Naive thymus-derived CD8-positive, alpha-beta T cell (primary cell): ENCODE results near the gene ADAT3. TPM values are rescaled to one million over a fixed set of nuclear protein-coding genes. Genes with fewer than 3 reads are reported as not detected.

Source experiments
- ATAC-seq, 2 donors: fragments of 150-1000 bp; cut with Tn5 transposase in 1 of 2; sonication (Bioruptor Pico), chemical (Tn5 transposase) in 1 of 2; 1 replicate in 1 of 2; 2 replicates in 1 of 2; pipeline ENCODE4 v1.10.0; 2021; ENCODE audit warnings: mild to moderate bottlenecking in 2 of 2, moderate library complexity in 2 of 2
- POLR2A ChIA-PET: fragments of 350-600 bp; sonication (Branson Sonifier 250); formaldehyde crosslinking; loops from one replicate; lab custom pipeline; 2021; ENCODE audit warnings: antibody characterized with exemption; lab: Charles Lee
- DNase-seq, 10 donors: peaks; one replicate each; pipeline versions ENCODE4 v3.0.0 to v3.0.0-alpha.2; 2020 to 2022
- H3K27ac Mint-ChIP-seq, 10 donors: one replicate each; pipeline ENCODE4 v1.8.0; 2020 to 2022; ENCODE audit warnings: mild to moderate bottlenecking in 10 of 10, mixed read lengths in 10 of 10, moderate library complexity in 4 of 10, inconsistent platforms in 1 of 10
- H3K27me3 Mint-ChIP-seq, 5 donors: one replicate each; pipeline ENCODE4 v1.8.0; 2021 to 2022; ENCODE audit warnings: mixed read lengths in 5 of 5
- H3K36me3 Mint-ChIP-seq, 3 donors: one replicate each; pipeline ENCODE4 v1.8.0; 2020 to 2022; ENCODE audit warnings: mixed read lengths in 3 of 3, mild to moderate bottlenecking in 2 of 3, inconsistent platforms in 1 of 3
- H3K4me1 Mint-ChIP-seq, 4 donors: one replicate each; pipeline ENCODE4 v1.8.0; 2021 to 2022; ENCODE audit warnings: mixed read lengths in 4 of 4
- H3K4me3 Mint-ChIP-seq, 10 donors: one replicate each; pipeline ENCODE4 v1.8.0; 2020 to 2022; ENCODE audit warnings: mild to moderate bottlenecking in 10 of 10, mixed read lengths in 10 of 10, moderate library complexity in 6 of 10, inconsistent platforms in 1 of 10
- H3K9me3 Mint-ChIP-seq, 9 donors: one replicate each; pipeline ENCODE4 v1.8.0; 2020 to 2022; ENCODE audit warnings: mixed read lengths in 9 of 9, mild to moderate bottlenecking in 3 of 9, inconsistent platforms in 1 of 9, moderate library complexity in 1 of 9
- polyA plus RNA-seq, 3 donors: library from polyadenylated mRNA; unstranded; fragments of 300-500 nt; fragmentation: Illumina TruSeq; gene quantifications; one replicate each; pipeline ENCODE4 v1.2.3, GENCODE V29; 2021
- total RNA-seq, 8 experiments: library from RNA in 2 of 8; stranded (reverse) in 2 of 8; gene quantifications; one replicate each; pipeline ENCODE4 v1.2.3 and lab custom pipeline; 2021 to 2026

ADAT3 gene
- total and polyA plus RNA-seq, 5 experiments from 2014 or later, result 1.9 to 4.5 (median 3.6) TPM

DNA sequence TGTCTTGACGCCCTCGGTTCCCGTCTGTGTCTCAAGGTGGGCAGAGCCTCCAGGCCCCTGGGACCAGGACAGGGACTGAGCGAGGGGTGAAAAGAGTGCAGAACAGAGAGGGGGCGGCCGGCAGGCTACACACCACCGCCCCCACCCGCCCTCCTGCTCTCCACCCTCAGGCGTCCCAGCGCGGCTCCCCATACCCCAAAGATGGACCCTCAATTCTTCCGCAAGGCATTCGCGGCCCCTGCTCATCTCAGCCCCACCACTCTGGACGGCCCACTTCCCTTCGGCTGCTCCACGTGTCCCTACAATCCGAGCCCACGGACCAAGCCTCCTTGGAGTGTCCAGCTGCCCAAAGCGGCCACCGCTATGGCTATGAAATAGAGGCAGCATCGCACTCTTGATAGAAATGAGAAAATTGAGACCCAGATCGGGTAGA lies 43.6 kb upstream of the ADAT3 start:
- POLR2A ChIA-PET, result interaction anchor here (1.4 to 1.6 kb wide), 4 partner anchors 10 to 80 kb away, joined by 3 to 6 read pairs (median 3); partner anchors contain the start of gene CSNK1G2
- Mint-ChIP-seq H3K9me3 (peaks cover 0 to 2% (median 0%) of the 10 kb centered on the region in 9 donors), H3K36me3 (no peaks in the 10 kb centered on the region), H3K4me3 (peak overlapping the region; percentile 91 to 99 (median 94)), H3K27ac (peak overlapping the region; percentile 84 to 99 (median 97)), H3K4me1 (peaks cover 20 to 47% (median 47%) of the 10 kb centered on the region in 4 donors), H3K27me3 (no peaks in the 10 kb centered on the region)
- ATAC-seq, result no peak
- peak in 1 of 10 donors; percentile 7 for DNase-seq

DNA sequence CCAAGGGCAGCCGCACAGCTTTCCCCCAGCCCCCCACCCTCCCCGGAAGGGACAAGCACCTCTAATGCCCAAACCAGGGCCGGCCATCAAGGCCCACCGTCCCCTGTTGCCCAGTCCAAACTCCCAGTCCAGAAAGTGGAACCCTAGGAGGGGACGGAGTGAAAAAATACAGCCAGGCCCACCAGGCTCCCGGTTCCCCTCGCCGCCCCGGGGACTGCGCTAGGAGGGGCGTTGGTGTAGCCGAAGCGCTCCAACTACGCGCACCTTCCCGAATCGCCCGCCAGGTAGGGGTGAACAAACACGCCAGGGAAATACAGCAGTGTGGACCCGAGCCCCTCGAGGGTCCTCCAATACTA lies 43.2 kb upstream of the ADAT3 start:
- H3K27ac Mint-ChIP-seq, result peak overlapping the region; percentile 84 to 99 (median 97)

DNA sequence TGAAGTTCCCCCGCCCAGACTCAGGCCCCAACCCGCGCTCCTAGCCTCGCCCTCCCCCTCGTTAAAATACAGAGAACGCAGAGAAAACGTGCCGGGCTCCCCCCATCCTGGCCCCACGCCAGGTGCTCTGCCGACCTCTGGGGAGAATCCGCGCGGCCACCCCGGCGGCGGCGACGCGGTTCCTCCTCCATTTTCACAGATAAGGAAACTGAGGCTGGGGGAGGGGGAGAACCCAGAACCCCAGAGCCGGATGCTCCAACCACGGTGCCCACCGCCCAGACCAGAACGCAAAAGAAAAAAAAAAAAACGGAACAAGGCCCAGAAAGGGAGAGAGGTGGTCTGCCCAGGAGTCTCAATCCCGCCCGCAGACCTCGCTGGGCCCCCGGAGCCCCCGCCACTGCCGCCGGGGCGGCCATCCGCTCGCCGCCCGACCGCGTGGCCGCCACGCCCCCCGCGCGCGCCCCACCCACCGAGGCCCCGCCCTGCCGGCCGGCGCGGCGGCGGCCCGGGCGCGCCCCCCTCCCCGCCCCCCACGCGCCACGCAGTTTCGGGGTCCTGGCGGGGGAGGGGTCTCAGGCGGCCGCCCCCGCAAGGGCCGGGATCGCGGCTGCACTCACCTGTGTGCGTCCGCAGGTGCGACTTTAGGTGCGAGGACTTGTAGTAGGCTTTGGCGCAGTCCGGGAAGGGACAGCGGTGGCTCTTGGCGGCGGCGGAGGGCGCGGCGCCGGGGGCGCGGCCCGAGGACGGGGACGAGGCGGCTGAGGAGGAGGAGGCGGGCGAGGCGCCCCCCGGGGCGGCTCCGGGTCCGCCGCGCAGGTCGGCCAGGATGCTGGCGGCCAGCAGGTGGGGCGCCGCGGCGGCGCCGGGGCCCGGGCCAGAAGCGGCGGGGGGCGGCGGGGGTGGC lies 42.5 kb upstream of the ADAT3 start:
- Mint-ChIP-seq H3K4me1 (peaks cover 20 to 50% (median 48%) of the 10 kb centered on the region in 4 donors), H3K27me3 (no peaks in the 10 kb centered on the region), H3K27ac (peak overlapping the region; percentile 84 to 99 (median 97)), H3K4me3 (peak overlapping the region; percentile 91 to 99 (median 94)), H3K9me3 (peaks cover 0 to 2% (median 0%) of the 10 kb centered on the region in 9 donors), H3K36me3 (no peaks in the 10 kb centered on the region)
- ATAC-seq (peak; percentile 1 to 8), DNase-seq (peak; percentile 48 to 84 (median 68))
- POLR2A ChIA-PET, result interaction anchor here (1.5 to 1.6 kb wide), 2 partner anchors 12 to 79 kb away, joined by 3 read pairs; partner anchors contain the start of gene CSNK1G2

More for the DNA sequence above, 43.2 kb upstream of the ADAT3 start:
- peaks cover 0 to 2% (median 0%) of the 10 kb centered on the region in 9 donors for H3K9me3 Mint-ChIP-seq
- H3K4me3 Mint-ChIP-seq, result peak overlapping the region; percentile 91 to 99 (median 94)
- POLR2A ChIA-PET, result interaction anchor here (1.4 to 1.6 kb wide), 4 partner anchors 10 to 79 kb away, joined by 3 to 6 read pairs (median 3); partner anchors contain the start of gene CSNK1G2
- peaks cover 20 to 49% (median 47%) of the 10 kb centered on the region in 4 donors for H3K4me1 Mint-ChIP-seq
- no peaks in the 10 kb centered on the region for H3K36me3 Mint-ChIP-seq
- no peaks in the 10 kb centered on the region for H3K27me3 Mint-ChIP-seq
- peak in 1 of 2 donors; percentile 1 for ATAC-seq
- peak in 3 of 10 donors; percentile 11 to 63 (median 44) for DNase-seq

DNA sequence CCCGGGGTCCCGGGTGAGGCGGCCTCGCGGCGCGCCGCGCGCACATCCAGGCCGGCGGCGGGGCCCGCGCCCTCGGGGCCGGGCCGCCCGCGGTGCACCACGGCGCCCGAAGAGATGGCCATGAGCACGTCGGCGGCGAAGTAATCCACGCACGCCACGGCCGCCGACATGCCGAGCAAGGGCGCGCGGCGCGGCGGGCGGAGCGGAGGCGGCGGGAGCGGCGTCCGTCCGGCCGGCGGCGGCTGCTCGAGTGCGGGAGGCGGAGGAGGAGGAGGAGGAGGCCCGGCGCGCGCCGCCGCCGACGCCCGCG lies 41.9 kb upstream of the ADAT3 start, which contains the start of gene KLF16:
KLF16 (minus strand) TSS at position 252 of the 310 bp plus-strand sequence; CDS start at position 170, 82 bp downstream.
- no peak for DNase-seq
- Mint-ChIP-seq H3K36me3 (peaks cover 0 to 3% (median 0%) of the 10 kb centered on the region in 3 donors), H3K27me3 (no peaks in the 10 kb centered on the region), H3K27ac (peak within 1 kb of the TSS; percentile 84 to 99 (median 97)), H3K4me1 (peaks cover 21 to 48% (median 47%) of the 10 kb centered on the region in 4 donors), H3K9me3 (peaks cover 0 to 2% (median 0%) of the 10 kb centered on the region in 9 donors), H3K4me3 (peak within 1 kb of the TSS; percentile 91 to 99 (median 94))
- ATAC-seq, result peak; percentile 1 to 4
- POLR2A ChIA-PET, result interaction anchor here (1.9 kb wide), 1 partner anchor 34 kb away, joined by 16 read pairs; no protein-coding TSS in a partner anchor

DNA sequence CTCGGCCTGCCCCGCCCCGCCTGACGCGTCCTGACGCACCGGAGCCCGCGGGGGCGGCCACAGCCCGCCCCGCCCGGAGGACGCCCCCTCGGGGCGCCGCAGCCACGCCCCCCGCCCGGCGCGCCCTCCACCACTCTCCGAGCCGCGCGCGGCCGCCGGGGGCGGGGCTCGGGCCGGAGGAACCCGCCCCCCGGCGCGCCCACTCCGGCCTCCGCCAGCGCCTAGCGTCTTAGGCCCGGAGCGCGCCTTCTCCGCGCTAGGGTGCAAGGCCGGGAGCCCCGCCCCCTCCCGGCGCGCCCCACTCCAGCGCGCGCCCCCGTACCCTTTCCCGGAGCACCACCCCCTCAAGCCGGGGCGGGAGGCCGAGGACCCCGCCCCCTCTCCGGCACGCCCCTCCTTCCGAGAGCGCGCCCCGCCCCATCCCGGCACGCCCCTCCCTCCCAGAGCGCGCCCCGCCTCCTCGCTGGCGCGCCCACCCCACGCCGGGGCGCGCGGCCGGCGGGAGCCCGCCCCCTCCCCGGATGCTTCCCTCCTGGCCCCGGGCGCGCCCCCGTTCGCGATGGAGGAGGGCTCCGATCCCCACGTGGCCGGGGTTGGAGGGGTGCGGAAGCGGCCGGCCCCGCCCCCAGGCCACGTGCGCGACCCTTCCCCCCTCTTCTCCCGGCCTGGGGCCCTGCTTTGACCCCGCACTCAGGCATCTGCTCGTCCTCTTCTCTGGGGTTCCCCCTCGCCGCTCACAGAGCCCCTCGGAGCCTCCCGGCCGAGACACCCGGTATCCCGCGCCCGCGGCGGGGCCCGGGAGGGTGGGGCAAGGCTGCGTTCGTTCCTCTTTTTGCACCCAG lies 41.3 kb upstream of the ADAT3 start:
- peak overlapping the region; percentile 75 to 88 (median 78) for H3K4me3 Mint-ChIP-seq
- DNase-seq (peak; percentile 88 to 98 (median 94)), ATAC-seq (peak; percentile 59 to 71)
- peaks cover 0 to 2% (median 0%) of the 10 kb centered on the region in 9 donors for H3K9me3 Mint-ChIP-seq
- POLR2A ChIA-PET, result interaction anchor here (0.6 to 1.9 kb wide), 14 partner anchors 8 to 396 kb away, joined by 3 to 30 read pairs (median 5); partner anchors contain the start of gene ABHD17A
- peak overlapping the region; percentile 16 to 92 (median 85) for H3K27ac Mint-ChIP-seq
- H3K4me1 Mint-ChIP-seq, result peaks cover 20 to 45% (median 44%) of the 10 kb centered on the region in 4 donors
- peaks cover 0 to 3% (median 1%) of the 10 kb centered on the region in 3 donors for H3K36me3 Mint-ChIP-seq
- H3K27me3 Mint-ChIP-seq, result no peaks in the 10 kb centered on the region

DNA sequence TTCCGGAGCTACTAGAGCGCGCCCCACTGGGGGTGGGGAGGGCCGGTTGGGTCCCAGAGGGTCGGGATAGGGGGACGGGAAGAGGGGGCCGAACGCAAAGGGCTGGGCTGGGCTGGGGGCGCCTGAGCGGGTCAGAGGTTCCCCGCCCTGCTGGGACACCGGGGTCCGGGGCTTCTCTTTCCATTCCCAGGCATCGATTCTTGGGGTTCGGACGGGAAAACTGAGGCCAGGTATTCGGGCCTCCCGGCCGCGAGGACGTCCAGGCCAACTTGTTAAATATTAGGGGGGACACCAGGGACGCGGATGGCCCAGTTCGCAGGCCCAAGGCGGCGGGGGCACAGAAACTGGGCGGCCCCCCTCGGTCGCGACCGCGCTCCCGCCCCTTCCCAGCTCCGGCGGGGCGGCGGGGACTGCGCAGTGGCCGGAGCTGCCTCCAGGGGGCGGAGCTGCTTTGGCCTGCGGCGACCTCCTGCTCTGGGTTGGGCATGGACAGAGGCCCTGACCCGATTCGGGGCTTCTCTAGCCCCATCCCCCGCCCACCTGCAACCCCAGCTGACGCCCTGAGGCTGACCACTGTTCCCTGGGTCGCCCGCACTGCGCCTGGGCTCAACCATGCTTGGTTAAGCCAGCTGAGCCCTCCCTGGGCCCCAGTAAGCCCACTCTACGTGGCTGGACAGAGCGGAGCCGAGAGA lies 40.6 kb upstream of the ADAT3 start:
- peak in 1 of 2 donors; percentile 7 for ATAC-seq
- Mint-ChIP-seq H3K27me3 (no peaks in the 10 kb centered on the region), H3K9me3 (peaks cover 0 to 2% (median 0%) of the 10 kb centered on the region in 9 donors), H3K27ac (peak overlapping the region; percentile 16 to 92 (median 85)), H3K36me3 (peaks cover 0 to 5% (median 2%) of the 10 kb centered on the region in 3 donors), H3K4me1 (peaks cover 15 to 45% (median 41%) of the 10 kb centered on the region in 4 donors), H3K4me3 (peak overlapping the region; percentile 75 to 88 (median 78))
- POLR2A ChIA-PET, result interaction anchor here (0.6 to 1.9 kb wide), 16 partner anchors 8 to 395 kb away, joined by 3 to 30 read pairs (median 5); partner anchors contain the start of gene ABHD17A
- peak in 5 of 10 donors; percentile 30 to 69 (median 50) for DNase-seq

DNA sequence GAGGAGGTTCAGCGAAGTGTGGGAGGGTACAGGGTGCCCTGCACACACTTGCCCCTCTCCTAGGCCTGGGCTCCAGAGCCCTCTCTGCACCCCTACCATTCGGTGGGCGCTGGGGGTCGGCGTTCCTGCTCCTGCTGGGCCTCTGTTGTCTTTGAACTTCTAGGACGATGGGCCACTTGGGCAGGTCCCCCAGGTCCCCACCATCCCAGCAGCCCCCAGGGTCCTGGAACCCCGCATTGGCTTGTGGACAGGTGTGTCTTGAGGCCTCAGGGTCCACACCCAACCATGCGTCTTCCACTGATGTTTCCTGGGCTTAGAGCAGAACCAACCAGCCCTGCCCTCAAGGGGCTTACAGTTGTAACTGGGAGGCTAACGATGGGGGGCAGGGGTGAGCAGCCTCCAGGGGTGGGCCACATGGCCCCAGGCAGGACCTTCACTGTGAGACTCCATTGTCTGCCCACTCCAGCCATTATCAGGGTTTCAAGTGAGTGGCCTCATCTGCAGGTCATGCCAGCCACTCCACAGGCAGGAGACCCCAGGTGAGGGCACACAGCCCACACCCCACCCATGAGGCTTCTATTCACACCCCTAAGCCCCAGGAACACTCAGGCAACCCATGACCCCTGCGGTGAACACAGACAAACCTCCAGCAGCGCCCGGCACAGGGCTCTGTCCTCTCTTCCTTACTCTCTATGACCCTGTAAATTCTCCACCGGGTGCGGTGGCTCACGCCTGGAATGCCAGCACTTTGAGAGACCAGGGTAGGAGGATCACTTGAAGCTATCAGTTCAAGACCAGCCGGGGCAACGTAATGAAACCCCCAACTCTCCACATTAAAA lies 39.8 kb upstream of the ADAT3 start:
- Mint-ChIP-seq H3K36me3 (peaks cover 0 to 9% (median 2%) of the 10 kb centered on the region in 3 donors), H3K4me1 (peaks cover 15 to 44% (median 38%) of the 10 kb centered on the region in 4 donors), H3K4me3 (peak overlapping the region; percentile 39 to 86 (median 62)), H3K9me3 (peaks cover 0 to 2% (median 0%) of the 10 kb centered on the region in 9 donors), H3K27ac (peak overlapping the region; percentile 59 to 87 (median 74)), H3K27me3 (no peaks in the 10 kb centered on the region)
- ATAC-seq (no peak), DNase-seq (no peak)
- POLR2A ChIA-PET, result interaction anchor here (0.6 to 1.9 kb wide), 14 partner anchors 9 to 215 kb away, joined by 3 to 30 read pairs (median 6); partner anchors contain the start of gene ABHD17A

DNA sequence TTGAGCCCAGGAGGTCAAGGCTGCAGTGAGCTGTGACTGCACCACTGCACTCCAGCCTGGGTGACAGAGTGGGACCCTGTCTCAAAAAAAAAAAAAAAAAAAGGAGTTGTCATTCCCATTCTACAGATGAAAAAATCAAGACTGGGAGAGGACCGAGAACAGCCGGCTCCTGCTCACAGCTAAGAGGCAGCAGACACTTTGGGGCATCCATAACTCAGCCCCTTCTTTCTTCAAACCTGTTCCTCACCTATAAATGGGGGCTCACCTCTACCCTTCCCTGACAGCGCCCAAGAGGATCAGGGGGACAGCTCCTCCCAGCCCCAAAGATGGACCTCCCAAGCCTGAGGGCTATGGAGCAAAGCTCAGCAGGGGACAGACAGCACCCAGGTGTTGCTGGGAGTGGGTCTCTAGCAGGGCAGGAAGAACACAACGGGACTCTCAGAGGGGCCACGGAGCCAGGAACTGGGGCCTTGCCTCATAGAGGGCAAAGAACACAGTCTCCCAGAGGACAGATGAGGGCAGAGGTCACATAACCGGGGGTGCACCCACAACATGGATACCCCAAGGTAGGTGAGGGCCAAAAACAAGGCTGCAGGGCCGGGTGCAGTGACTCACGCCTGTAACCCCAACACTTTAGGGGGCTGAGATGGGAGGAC lies 38.4 kb upstream of the ADAT3 start:
- POLR2A ChIA-PET, result interaction anchor here (0.5 to 1.8 kb wide), 5 partner anchors 8 to 818 kb away, joined by 3 to 7 read pairs (median 5); no protein-coding TSS in a partner anchor
- no peak for ATAC-seq
- Mint-ChIP-seq H3K9me3 (no peaks in the 10 kb centered on the region), H3K4me1 (peaks cover 9 to 39% (median 28%) of the 10 kb centered on the region in 4 donors), H3K36me3 (peaks cover 0 to 15% (median 2%) of the 10 kb centered on the region in 3 donors), H3K4me3 (peak overlapping the region in 2 of 10 donors; percentile 65 to 77), H3K27me3 (no peaks in the 10 kb centered on the region), H3K27ac (peak overlapping the region in 6 of 10 donors; percentile 25 to 79 (median 52))
- no peak for DNase-seq

DNA sequence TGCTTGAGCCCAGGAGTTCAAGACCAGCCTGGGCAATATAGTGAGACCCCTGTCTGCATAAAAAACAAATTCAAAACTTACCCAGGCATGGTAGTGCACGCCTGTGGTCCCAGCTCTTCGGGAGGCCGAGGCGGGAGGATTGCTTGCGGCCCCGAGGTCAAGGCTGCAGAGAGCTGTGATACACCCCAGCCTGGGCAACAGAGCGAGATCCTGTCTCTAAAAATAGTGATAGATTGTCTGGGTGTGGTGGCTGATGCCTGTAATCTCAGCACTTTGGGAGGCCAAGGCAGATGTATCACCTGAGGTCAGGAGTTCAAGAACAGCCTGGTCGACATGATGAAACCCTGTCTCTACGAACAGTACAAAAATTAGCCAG lies 37.9 kb upstream of the ADAT3 start:
- no peak for ATAC-seq
- H3K4me1 Mint-ChIP-seq, result peaks cover 7 to 40% (median 26%) of the 10 kb centered on the region in 4 donors
- no peak for DNase-seq
- H3K27ac Mint-ChIP-seq, result peak overlapping the region in 8 of 10 donors; percentile 8 to 85 (median 53)
- H3K9me3 Mint-ChIP-seq, result no peaks in the 10 kb centered on the region
- peak overlapping the region in 2 of 10 donors; percentile 22 to 66 for H3K4me3 Mint-ChIP-seq
- POLR2A ChIA-PET, result interaction anchor here (0.8 to 1.8 kb wide), 2 partner anchors 14 to 30 kb away, joined by 5 to 6 read pairs; no protein-coding TSS in a partner anchor
- H3K36me3 Mint-ChIP-seq, result peaks cover 0 to 15% (median 2%) of the 10 kb centered on the region in 3 donors
- H3K27me3 Mint-ChIP-seq, result no peaks in the 10 kb centered on the region

DNA sequence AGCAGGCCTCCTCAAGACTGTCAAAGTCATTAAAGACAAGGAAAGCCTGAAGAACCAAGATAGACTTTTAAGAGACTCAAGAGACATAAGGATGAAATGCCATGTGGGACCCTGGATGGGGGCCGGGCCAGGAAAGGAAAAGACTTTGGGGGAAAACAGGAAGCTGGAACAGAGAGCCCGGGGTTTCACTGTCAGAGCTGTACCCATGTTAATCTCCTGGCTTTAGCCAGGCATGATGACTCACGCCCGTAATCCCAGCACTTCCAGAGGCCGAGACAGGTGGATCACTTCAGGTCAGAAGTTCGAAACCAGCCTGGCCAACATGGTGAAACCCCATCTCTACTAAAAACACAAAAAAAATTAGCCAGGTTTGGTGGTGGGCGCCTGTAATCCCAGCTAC lies 36.2 kb upstream of the ADAT3 start:
- Mint-ChIP-seq H3K4me1 (peaks cover 7 to 50% (median 36%) of the 10 kb centered on the region in 4 donors), H3K27ac (peak overlapping the region in 5 of 10 donors; percentile 11 to 69 (median 15)), H3K27me3 (no peaks in the 10 kb centered on the region), H3K4me3 (no peak overlapping the region), H3K9me3 (no peaks in the 10 kb centered on the region), H3K36me3 (peaks cover 0 to 16% (median 2%) of the 10 kb centered on the region in 3 donors)
- no peak for DNase-seq
- POLR2A ChIA-PET, result interaction anchor here (0.7 to 1.2 kb wide), 5 partner anchors 20 to 1051 kb away, joined by 3 to 12 read pairs (median 3); no protein-coding TSS in a partner anchor
- ATAC-seq, result no peak
